NCI-H2107 (cell line): ENCODE results near the gene RPS19BP1.

Experiments used
- DNase-seq: peaks from one replicate; lab custom pipeline; 2025; lab: John Stamatoyannopoulos, UW

Gene RPS19BP1

DNA sequence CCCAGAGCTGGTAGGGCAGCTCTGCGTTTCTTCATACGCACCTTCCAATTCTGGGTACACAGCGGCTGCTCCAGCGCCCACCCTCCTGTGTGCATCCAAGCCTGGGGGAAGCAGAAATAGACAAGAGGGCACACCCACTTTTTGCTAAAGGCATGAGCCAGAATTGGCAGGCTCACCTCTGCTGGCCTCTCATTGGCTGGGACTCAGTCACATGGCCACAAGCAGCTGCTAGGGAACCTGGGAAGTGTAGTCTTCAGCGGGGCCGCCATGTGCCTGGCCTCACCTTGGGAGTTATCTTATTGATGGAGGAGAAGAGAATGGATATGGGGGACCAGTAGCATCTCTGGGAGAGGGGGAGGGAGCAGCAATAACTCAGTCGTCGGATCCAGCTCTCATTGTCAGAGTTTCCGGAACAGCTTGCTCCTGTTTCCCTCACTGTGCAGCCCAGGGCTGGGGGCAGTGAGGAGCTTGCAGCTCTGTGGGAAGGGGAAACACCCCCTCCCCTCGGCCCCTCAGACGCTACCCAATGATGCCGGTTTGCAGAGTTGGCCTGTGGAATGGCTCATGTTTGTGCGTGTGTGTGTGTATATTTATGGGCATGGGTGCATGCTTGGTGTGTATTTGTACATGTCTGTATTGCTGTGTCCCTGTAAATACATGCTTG lies 42.3 kb downstream of the RPS19BP1 start:
- DNase-seq: no peak

DNA sequence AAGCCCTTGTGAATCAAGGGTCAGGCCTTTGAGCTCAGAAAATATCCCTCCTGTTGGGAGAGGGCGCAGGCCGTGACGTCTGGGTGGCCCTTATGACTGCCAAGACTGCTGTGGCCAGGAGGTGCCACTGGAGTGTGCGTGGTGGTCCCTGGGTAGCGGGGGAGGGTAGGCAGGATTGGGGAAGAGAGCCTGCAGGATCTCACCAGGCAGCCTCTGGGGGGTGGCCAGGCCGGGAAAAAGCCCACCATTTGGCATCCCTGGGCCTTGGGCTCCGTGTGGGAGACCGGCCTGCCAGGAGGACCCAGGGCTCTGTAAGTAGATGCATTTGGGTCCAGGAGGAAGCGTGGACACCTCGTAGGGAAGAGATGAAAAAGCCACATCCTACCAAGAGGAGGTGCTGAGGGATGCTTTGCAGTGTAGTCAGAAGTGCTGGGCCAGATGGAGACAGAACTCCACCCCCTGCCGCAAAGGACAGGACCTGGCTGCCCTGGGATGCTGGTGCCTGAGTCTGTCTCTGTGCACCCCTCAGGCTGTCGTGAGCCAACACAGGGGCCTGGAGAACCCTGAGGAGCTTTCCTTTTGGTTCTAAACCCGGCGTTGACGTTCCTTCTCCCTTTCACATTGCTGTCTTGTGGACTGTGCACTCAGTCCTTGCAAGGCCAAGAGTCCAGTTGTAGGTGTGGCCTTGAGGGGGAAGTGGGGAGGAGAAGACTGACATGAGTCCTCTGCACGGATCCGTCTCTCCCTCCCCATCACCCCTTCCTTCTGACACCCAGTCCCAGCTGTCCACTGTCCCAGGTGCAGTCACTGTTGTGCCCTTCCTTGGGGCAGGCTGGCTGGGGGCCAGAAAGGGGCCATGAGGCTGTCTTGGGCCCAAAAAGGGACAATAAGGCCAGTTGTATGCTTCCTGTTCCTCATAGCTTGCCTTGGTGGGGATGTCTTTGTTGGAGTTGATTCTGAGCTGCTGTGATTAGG lies 43.2 kb downstream of the RPS19BP1 start:
- no peak for DNase-seq

DNA sequence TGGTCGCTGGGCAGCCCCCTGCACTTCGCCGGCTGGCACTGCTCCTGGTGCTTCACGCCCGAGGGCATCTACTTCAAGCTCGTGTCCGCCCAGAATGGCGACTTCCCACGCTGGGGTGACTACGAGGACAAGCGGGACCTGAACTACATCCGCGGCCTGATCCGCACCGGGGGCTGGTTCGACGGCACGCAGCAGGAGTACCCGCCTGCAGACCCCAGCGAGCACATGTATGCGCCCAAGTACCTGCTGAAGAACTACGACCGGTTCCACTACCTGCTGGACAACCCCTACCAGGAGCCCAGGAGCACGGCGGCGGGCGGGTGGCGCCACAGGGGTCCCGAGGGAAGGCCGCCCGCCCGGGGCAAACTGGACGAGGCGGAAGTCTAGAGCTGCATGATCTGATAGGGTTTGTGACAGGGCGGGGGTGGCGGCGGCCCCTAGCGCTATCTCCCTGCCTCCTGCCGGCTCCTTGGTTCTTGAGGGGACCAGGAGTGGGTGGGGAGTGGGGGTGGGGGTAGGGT lies 43.9 kb downstream of the RPS19BP1 start:
- DNase-seq: no peak

DNA sequence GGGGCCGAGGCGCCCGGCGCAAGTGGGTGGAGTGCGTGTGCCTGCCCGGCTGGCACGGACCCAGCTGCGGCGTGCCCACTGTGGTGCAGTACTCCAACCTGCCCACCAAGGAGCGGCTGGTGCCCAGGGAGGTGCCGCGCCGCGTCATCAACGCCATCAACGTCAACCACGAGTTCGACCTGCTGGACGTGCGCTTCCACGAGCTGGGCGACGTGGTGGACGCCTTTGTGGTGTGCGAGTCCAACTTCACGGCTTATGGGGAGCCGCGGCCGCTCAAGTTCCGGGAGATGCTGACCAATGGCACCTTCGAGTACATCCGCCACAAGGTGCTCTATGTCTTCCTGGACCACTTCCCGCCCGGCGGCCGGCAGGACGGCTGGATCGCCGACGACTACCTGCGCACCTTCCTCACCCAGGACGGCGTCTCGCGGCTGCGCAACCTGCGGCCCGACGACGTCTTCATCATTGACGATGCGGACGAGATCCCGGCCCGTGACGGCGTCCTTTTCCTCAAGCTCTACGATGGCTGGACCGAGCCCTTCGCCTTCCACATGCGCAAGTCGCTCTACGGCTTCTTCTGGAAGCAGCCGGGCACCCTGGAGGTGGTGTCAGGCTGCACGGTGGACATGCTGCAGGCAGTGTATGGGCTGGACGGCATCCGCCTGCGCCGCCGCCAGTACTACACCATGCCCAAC lies 44.6 kb downstream of the RPS19BP1 start:
- DNase-seq: no peak

DNA sequence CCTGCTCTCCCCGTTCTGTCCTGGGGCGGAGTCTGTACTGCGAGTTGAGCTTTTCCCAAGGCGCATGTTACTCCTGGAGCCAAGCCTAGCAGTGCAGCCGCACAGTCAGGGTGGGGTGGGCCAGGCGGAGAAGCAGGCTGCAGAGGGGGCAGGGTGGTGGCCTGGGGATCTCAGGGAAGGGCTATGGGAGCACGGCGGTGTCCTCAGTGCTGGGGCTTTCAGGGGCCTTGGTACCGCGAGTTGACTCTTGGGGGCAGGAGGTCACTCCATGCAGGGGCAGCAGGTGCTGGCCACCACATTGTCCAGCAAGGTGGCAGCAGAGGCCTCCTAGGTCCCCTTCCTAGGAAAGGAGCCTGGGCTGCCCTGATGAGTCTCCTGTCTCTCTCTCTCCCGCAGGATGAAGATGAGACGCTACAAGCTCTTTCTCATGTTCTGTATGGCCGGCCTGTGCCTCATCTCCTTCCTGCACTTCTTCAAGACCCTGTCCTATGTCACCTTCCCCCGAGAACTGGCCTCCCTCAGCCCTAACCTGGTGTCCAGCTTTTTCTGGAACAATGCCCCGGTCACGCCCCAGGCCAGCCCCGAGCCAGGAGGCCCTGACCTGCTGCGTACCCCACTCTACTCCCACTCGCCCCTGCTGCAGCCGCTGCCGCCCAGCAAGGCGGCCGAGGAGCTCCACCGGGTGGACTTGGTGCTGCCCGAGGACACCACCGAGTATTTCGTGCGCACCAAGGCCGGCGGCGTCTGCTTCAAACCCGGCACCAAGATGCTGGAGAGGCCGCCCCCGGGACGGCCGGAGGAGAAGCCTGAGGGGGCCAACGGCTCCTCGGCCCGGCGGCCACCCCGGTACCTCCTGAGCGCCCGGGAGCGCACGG lies 45.4 kb downstream of the RPS19BP1 start:
- no peak for DNase-seq

DNA sequence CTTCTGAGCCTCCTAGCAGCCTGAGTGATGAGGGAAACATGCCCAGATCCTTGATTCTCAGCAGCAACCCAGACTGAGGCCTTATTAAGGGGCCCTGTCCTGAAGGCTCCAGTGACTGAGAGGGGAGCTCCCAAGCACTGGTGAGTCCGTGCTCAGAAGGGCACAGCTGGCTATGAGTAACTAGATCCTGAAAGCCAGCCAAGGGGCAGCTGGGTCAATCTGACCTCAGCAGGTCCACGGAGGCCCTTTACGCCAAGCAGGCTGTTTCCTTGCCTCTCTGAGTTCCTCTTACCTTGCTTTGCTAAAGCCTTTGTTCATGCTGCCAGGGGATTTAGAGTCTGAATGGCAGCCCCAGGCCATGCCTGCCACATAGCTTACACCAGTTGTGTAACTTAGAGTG lies 49.8 kb downstream of the RPS19BP1 start:
- DNase-seq: no peak

DNA sequence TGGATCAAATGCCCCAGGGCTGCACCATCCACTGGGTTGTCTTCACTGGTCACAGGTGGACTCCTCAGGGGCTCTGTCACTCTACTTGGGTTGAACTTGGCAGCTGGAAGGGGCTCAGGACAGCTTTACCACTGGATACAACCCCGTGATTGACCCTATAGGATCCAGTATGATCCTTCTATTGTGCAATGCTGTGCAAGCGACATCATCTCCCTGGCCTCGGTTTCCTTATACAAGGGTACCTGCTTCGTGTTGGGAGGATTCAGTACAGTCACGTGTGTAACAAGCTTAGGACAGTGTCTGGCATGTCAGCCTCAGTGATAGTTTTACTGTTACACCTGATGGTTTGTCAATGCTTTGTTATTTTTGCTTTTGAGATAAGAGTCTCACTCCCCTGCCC lies 51.0 kb downstream of the RPS19BP1 start:
- DNase-seq: no peak

DNA sequence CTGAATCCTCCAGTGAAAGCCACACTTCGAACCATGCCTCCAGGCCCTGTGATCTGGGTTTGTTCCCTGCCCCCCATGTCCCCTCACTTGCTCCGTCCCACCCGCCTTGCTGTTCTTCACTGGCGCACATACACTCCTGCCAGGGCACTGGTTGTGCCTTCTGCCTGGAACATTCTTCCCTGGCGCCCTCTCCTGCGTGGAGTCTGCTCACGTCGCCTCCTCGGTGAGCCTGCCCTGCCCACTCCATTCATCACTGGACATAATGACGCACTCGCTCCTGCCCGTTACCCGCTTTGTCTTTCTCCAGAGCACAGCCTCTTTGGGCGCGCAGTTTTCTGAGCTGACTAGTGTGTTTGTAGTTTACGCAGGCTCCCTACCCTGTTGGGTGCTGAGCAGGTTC lies 51.5 kb downstream of the RPS19BP1 start:
- no peak for DNase-seq

DNA sequence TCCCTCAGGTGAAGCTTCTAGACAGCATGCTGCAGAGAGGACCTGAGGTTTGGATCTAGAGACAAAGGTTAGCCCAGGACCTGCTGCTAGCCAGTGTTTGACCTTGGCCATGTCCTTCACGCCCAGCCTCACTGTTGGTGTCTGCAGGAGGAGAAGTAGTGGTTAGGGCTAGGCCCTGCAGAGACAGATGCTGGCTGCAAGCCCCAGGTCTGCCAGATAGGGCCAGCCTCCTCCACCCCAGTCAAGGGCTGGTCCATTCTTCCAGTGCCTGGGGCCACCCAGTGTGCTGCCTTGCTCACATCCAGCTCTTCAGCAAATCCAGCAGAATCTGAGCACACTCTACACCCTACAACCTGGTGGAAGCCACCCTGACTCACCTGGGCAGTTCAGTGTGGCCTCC lies 52.0 kb downstream of the RPS19BP1 start:
- DNase-seq: no peak

DNA sequence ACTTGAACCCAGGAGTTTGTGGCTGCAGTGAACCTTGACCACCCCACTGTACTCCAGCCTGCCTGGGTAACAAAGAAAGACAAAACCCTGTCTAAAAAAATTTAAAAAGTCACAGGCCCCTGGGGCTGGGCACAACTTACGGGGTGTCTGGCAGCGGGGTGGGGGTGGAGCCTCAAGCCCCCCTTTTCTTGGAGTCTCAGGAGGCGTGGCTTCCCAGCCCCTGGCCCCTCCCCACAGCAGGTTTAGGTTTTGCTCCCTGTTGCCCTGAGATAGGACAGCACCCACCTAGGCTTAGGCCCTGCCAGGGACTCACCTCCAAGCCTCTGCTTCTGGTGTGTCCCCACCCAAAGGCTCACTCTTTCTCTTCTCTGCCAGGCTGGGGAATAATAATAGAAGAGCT lies 53.3 kb downstream of the RPS19BP1 start:
- DNase-seq: no peak
